HG03442 (cell line): Measurements from ENCODE around the gene COX6A1.

Source experiments
- ATAC-seq: cut with Tn5 transposase; IDR thresholded peaks from one replicate; pipeline ENCODE4 v1.9.1; 2021; ENCODE audit warnings: mild to moderate bottlenecking, moderate library complexity; ENCODE audit not compliant: unreplicated experiment

The COX6A1 gene

DNA sequence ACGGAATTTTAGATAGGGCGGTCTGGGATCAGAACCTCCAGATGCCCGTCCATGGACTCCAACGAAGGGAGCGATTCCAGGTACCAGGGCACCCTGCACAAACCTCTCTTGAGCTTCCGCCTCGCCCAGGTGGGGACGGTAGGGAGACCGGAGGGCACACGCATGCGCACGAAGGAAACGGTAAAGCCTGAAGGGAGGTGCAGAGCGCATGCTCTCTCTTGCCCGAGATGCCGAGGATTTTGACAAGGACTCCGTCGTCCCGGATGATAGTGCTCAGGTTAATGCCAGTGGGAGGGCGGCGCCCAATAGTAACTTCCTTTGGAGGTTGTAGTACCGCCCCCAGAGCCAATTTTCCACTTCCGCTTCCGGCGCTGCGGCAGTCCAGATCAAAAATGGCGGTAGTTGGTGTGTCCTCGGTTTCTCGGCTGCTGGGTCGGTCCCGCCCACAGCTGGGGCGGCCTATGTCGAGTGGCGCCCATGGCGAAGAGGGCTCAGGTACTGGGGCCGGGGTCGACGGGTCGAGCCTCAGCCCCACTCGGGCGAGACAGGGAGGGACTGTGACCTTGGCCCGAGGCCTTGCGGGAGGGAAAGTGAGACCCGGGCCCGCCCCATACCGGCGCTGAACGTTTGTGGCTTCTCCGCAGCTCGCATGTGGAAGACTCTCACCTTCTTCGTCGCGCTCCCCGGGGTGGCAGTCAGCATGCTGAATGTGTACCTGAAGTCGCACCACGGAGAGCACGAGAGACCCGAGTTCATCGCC lies at the start of gene COX6A1:
Gene COX6A1, plus strand, starts transcription at position 379 of the 760 bp plus-strand sequence. Its CDS starts 14 bp downstream, at position 393.
- ATAC-seq: peak; percentile 94

DNA sequence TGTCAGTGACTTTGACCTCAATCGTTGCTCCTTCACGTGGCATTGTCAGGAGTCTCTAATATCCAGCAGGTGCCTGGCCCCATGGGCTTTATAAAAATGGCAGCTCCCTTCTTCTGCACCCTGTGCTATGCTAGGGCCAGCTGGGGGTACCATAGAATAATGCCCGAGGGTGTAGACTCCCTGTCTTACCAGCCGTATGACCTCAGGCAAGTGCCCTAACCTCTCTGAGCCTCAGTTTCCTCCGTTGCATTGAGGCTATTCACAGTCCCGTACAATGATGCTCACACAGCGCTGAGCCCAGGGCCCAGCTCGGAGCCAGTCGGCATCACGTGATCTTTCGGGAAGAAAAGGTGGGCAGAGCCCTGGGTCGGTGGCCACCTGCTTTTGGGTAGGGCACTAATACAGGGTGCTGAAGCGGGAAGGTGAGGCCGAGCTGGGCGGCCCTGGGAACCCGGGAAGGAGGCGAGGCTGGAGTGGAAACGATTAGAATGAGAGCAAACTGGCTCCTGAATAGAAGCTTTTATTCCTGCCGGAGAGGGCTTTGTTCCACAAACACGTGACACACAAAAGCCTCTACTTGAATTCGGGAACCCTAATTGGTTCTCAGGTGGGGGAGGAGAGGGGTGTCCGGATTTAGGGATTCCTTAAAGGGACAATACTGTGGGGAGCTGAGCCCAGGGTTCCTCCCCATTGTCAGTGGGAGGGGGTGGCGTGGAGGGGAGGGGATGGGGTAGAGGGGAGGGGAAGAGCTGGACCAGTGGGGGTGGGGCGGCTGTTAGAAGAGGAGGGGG lies 49.0 kb upstream of the COX6A1 start:
- no peak for ATAC-seq

DNA sequence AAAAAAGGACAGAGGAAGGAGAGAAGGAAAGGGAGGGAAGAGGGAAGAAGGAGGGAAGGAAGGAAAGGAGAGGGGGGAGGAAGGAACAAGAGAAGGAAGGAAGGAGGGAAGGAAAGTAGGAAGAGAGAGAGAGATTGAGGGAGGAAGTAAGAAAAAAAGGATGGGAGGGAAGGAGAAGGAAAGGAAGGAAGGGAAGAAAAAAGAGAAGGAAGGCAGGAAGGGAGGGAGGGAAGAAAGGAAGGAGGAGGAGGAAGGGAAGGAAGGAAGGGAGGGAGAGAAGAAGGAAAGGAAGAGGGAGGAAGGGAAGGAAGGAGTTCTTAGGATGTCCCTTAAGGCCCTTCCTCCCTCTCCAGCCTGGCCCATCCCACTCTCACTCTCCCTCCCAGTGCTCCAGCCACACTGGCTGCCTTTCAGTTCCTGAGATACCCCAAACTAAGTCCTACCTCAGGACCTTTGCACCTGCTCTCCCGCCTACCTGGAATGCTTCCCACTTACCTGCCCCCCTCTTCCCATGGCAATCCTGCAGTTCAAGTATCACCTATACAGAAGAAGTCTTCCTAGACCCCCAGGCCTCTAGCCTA lies 47.3 kb upstream of the COX6A1 start:
- no peak for ATAC-seq

DNA sequence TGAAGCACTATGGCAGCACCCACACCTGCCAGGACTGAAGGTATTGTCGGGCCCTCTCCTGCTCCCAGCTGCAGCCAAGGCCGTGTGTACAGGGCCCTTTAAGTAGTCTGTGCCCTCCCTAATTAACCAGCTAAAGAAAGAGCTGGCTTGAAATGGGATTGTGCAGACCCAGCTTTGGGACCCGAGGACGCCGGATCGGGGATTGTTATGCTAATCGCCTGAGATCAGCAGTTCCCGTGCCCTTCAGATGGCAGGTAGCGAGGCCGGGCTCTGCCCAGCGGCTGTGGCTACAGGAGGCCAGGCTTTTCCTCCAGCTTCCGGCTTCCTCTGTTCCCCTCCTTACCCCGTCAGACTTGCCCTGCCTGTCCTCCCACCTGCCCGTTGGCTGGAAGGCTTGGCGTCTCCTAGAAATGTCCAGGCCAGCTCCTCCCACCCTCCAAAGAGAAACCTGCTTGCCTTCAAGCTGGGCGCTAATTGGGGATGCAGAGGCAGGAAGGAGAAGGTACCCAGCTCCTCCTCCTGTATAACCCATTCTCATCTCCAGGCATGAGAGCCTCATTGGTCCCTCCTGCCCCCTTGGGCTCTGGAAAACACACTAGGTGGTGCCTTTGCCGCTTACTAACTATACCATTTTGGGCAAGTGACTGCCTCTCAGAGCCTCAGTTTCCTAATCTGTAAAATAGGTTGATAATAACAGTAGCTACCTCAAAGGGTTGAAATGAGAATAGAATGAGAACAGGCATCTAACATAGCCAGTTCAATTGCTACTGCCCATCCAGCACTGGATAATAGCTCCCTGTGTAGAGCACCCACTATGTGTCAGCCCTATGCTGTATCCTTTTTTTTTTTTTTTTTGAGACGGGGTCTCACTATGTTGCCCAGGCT lies 43.2 kb upstream of the COX6A1 start:
- no peak for ATAC-seq

DNA sequence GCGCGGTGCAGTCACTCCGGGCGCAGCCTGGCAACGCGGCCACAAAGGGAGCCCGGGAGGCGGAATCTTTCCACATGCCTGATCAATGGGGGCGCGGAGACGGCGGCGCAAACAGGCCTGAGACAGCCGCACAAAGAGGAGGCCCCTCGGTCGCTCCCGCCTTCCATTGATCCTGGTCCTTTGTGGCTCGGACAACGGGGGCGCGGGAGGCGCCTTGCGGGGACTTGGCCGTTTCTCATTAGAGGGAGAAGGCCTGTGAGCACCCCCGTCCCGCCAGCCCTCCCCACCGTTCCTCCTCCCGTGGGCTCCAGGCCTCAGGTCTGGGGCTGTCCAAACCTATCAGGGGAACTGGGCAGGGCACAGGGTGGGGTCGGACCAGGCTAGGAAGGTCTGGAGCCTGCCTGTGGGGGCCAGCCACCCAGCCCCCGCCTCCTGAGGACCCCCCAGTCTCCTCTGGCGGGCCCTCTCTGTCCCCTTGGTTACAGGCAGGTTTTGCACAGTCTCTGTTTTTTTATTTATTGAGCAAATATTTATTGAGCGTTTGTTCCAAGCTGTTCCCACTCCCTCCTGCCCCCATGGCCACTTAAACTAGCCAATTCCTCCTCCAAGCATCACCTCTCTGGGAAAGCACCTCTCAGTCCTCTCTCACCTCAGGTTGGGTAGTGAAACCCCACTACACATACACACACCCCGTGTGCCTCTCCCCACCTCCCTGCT lies 39.9 kb upstream of the COX6A1 start:
- no peak for ATAC-seq

DNA sequence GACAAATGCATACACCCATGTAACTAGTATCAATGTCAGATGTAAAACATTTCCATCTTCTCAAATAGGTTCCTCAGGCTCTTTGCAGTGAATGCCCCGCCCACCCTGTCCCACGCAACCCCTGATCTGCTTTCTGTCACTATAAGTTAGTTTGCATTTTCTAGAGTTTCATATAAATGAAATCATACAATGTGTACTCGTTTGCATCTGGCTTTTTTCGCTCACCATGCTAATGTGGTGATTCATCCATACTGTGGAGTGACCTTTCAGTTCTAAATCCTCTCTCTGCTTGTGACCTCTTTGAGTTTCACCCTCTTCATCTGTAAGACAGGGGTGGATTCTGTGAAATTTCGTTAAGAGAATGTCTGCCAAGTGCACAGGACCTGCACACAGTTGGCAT lies 38.4 kb upstream of the COX6A1 start:
- no peak for ATAC-seq

DNA sequence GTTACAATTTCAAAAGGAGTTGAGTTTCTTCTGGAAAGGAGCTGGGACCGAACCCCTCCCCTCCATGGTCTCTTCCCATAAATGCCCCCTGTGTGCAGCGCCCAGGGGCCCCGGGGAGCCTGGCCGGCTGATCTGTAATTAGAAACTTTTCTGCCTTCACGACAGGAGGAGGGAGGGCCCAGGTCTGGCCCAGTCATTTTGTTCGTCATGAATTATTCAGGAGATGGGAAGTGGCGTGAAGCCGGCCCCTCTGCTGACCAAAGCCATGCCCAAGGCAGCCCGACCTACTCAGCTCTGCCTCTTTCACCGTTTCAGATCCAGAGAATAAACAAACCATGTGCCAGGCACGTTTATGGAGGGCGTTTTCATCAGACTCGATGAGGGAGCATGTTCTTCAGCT lies 35.7 kb upstream of the COX6A1 start:
- ATAC-seq: no peak

DNA sequence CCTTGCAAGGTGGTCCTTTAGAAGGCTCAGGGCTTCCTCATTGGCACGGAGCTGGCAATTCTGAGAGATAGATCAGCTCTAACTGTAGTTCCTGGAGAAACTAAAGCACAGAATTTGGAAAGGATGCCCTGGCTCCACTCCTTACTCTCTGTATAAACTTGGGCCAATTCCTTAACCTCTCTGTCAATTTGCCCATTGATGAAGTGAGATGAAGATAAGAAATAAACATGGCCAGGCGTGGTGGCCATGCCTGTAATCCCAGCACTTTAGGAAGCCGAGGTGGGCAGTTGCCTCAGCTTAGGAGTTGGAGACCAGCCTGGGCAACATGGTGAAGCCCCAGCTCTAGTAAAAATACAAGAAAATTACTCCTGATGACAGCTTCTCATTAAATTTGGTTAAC lies 34.0 kb upstream of the COX6A1 start:
- ATAC-seq: no peak

DNA sequence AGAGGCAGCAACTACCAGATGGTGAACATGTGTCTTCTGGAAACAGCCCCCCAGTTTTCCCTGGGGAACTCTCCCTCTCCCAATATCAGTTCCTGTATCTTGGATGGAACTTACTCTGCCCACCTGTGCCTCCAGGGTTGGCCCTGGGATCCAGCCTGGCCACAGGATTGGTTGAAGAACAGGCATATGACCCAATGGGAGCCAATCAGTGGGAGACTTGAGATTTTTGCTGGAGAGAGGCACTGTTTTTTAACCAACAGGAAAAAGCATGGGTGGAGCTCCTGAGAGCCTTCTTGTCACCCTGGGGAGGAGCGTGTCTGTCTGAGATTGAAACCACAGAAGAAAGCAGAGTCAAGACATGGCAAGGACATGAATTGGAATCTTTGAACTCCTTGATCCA lies 33.6 kb upstream of the COX6A1 start:
- no peak for ATAC-seq

DNA sequence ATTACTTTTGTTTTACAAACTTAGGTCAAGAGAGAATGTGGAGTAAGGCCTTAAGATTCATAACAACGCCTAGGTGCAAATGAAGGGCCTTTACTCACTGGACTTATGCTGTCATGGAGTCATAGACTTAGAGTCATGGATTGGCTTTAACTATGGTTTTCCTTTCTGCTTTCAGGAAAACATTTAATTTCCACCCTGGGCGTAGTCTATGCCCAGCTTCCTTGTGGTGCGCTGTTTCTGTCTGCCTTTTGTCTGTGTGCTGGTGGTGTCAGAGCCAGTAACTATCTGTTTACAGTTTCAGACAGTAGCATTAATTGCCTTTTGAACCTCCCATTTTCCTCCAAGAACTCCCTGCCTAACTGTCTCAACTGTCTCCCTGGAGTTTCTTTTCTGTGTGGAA lies 31.8 kb upstream of the COX6A1 start:
- no peak for ATAC-seq

DNA sequence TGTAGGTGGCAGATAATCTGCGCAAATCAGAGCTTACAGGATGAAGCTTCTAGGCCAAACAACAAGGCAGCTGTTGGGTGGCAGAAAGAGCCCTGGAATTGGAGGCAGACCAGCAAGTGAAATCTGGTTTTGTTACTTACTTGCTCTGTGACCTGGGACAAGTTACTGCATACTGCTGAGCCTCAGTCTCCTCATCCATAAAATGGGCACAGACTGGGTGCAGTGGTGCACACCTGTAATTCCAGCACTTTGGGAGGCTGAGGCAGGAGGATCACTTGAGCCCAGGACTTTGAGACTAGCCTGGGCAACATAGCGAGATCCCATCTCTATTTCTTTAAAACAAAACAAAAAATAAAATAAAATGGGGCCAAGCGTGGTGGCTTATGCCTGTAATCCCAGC lies 31.4 kb upstream of the COX6A1 start:
- ATAC-seq: no peak

DNA sequence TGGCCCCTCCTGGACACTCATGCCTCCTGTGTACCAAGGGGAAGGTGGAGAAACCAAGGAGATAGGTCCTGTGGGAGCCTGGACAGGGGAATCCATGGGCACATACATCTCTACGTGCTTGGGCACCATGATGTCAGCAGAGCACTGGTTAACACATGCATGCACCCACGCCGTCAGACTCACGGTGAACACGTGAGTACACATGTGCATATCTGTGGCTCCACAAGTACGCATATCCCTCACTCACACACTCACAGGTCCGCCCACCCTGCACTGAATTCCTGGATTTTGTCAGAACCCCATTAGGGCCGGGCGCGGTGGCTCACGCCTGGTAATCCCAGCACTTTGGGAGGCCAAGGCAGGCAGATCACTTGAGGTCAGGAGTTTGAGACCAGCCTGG lies 29.1 kb upstream of the COX6A1 start:
- ATAC-seq: no peak

DNA sequence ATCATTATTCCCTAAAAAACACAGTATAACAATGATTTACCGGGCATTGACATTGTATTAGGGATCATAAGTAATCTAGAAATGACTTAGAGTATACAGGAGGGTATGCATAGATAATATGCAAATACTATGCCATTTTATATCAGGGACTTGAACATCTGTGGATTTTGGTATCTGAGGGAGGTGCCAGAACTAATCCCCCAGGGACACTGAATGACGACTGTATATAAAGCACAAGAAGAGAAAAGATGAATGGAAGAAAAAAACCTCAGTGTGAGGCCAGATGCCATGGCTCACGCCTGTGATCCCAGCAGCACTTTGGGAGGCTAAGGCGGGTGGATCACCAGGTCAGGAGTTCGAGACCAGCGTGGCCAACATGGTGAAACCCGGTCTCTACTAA lies 25.5 kb upstream of the COX6A1 start:
- ATAC-seq: no peak

DNA sequence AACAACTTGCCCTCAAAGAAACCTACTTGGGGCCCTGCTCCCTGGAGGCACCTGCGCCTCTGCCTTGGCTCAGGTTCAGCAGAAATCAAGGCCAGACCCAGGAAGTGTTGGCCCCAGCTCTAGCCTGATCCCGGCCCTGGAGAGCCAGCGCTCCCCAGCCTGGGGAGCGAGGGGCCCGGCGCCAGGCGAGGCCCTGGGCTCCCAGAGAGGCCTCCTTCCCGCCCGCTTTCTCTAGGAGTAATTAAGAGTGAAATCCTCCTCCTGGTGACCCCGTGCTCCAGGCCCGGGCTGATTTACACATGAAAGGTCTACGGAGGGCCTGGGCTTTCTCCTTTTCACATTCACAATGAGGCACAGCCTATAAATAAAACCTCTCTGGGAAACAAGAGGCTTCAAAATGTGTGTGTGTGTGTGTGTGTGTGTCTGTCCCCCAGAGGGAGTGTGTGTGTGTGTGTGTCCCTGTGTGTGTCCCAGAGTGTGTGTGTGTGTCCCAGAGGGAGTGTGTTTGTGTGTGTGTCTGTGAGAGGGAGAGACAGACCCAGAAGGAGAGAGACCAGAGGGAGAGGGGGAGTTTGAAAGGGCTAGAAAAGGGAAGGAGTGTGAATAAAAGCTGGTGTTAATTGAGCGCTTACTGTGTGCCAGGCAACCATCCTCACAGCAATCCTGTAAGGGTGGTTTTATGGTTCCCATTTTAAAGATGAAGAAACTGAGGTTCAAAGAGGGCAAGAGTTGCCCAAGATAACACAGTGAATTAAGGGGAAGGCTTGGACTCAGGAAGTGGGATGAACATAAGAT lies 23.8 kb upstream of the COX6A1 start:
- ATAC-seq: no peak

DNA sequence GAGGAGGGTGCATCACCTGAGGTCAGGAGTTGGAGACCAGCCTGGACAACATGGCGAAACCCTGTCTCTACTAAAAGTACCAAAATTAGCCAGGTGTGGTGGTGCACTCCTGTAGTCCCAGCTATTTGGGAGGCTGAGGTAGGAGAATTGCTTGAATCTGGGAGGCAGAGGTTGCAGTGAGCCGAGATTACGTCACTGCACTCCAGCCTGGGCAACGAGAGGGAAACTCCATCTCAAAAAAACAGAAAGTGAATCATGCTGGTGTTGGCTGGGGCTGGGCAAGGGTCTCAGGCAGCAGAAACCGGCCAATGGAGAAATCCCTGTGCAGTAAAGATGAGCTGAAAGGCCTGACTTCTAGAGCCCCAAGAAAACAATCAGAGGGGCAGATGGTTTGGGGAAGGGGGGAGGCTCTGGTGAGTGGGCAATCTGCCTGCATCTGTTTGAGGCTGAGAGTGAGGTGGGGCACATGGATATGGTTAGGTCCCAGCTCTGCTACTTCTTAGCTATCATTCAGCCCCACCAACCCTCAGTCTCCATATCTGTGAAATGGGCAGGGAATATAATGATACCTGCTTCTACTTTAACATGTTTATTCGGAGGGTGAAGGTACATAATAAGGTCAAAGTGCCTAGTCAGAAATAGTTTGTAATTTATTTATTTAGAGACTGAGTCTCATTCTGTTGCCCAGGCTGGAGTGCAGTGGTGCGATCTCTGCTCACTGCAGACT lies 21.3 kb upstream of the COX6A1 start:
- ATAC-seq: no peak

DNA sequence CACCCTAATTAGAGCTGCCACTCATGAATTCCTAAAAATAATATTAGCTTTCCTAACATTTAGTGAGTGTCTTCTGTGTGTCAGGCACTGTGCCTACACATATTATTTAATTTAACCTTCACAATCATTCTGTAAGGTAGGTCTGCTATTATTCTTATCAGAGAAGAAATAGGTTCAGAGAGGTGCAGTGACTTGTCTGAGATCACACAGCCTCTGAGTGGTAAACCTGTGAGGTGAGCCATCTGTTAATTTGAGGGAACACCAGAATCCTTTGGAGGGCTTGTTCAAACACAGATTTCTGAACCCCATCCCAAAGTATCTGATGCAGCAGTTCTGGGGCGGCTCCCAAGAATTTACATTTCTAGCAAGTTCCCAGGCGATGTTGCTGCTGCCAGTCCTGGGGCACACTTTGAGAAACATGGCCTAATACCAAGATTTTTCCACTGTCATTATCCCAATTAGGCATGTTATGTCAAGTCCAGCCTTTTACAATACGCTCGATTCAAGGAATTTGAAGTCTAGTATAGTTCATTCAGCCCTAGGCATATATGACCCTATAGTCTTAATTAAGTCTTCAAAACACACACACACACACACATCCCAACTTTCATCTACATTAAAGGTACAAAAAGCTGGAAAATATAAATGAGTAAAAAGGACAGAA lies 19.9 kb upstream of the COX6A1 start:
- ATAC-seq: no peak

DNA sequence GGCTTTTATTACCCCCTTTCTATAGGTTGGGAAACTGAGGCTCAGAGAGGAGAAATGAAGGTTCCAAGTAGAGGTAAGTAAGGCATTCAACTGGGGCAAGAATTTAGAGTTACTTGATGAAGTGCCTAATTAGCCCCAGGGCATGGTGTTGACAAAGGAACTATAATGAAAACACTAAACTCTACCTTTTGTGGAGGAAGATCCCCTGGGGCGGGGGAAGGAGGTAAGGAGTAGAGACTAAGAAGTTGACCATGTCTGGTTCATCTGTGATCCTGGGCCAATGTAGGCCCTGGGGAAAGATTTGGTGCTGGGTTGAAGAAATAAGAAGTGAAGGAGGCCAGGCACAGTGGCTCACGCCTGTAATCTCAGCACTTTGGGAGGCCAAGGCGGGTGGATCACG lies 16.2 kb upstream of the COX6A1 start:
- ATAC-seq: no peak

DNA sequence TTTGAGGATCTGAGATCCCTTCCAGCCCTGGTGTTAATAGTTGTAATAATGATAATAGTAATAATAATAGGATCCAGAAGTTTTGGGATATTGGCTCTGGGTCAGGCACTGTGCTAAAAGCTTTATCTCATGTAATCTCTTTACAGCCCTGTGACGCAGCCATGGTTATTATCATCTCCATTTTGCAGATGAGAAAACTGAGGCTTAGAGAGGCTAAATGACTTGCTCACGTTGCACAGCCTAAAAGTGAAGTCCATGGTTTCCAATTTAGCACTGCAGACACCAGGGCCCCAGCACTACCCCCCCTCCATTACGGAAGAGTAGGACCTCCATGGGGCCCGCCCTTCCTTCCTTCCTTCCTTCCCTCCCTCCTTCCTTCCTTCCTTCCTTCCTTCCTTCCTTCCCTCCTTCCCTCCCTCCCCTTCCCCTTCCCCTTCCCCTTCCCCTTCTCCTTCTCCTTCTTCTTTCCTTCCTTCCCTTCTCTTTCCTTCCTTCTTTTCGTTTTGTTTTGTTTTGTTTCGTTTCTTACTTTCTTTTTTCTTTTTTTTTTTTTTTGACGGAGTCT lies 14.9 kb upstream of the COX6A1 start:
- ATAC-seq: no peak
